GM18507 (cell line): ENCODE data around the gene ATG2B.

ENCODE experiments used
- DNase-seq: peaks from one replicate; pipeline ENCODE4 v3.0.0; 2011; ENCODE audit warnings: low read depth; ENCODE audit not compliant: insufficient read length; ENCODE audit errors: extremely low spot score
- FAIRE-seq: peaks from 2 replicates; lab custom pipeline; 2011; peaks lifted over from hg19 to GRCh38; lab: Jason Lieb, UNC

Gene ATG2B

GRCh38 chr14:96316087-96316486 is 47.1 kb downstream of the ATG2B start:
- no peak for DNase-seq
- FAIRE-seq = no peak

GRCh38 chr14:96310906-96311305 is 52.2 kb downstream of the ATG2B start:
- no peak for FAIRE-seq
- DNase-seq = no peak

- DNase-seq (no peak), FAIRE-seq (no peak)
Measured at GRCh38 chr14:96309896-96310330, 53.2 kb downstream of the ATG2B start.

GRCh38 chr14:96309133-96309895 is 53.8 kb downstream of the ATG2B start:
- DNase-seq (no peak), FAIRE-seq (no peak)

- no peak for FAIRE-seq
- no peak for DNase-seq
Measured at GRCh38 chr14:96307434-96307833, 55.7 kb downstream of the ATG2B start.

GRCh38 chr14:96304956-96305355 is 58.2 kb downstream of the ATG2B start:
- no peak for DNase-seq
- FAIRE-seq = no peak

- DNase-seq (no peak), FAIRE-seq (no peak)
Measured at GRCh38 chr14:96303981-96304380, 59.2 kb downstream of the ATG2B start.

DNA sequence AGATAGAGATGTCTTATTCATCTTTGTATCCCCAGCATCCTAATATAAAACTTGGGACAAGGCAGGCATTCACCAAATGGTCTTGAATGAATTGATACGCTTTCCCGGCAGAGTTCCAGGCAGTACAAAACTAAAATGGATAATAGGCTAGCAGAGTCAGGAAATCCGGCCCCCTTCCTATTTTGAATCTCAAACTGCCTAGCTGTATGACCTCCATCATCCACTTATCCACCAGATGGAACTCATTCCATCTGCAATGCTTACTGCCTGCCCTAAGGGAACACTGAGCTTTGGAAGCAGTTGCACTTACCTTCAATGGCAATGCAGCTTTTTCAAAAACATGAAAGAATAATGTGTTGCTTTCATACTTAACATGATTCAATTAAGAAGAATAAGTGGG is 63.7 kb downstream of the ATG2B start:
- FAIRE-seq (no peak), DNase-seq (no peak)

DNA sequence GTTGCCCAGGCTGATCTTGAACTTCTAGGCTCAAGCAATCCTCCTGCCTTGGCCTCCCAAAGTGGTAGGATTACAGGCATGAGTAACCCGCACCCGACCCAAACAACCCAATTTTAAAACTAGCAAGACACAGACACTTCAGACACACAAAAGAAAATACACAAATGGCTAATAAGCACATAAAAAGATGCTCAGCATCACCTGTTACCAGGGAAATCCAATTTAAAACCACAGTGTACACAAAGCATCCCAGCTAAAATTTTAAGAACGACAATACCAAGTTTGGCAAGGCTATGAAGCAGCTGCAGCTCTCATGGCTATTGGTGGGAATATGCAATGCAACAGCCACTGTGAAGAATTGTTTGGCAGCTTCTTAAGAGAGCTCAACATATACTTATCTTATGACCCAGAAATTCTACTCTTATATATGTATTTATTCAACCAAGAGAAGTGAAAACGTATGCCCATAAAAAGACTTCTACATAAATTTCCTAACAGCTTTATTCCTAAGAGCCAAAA is 65.1 kb downstream of the ATG2B start:
- no peak for FAIRE-seq
- no peak for DNase-seq

GRCh38 chr14:96297000-96297399 is 66.1 kb downstream of the ATG2B start:
- FAIRE-seq (peak; percentile 12), DNase-seq (no peak)

- DNase-seq = no peak
- FAIRE-seq = no peak
Measured at GRCh38 chr14:96294246-96294645, 68.9 kb downstream of the ATG2B start.

DNA sequence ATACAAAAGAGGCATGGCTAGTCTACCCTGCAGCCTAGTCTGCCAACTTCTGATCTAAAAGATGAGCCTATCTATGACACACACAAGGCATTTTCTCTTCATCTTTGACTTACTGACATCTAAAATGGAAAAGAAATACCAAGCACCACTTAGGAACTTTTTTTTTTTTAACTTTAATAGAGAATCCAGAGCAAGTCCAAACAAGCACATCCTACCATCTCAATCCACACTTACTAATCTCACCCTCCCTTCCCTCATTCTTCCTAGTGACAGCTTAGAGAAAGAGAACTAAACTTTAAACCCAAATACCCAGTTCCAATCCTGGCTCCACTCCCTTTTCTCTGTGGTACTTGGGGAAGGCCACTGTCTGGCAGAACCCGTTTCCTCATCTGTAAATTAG is 75.3 kb downstream of the ATG2B start:
- no peak for DNase-seq
- no peak for FAIRE-seq

DNA sequence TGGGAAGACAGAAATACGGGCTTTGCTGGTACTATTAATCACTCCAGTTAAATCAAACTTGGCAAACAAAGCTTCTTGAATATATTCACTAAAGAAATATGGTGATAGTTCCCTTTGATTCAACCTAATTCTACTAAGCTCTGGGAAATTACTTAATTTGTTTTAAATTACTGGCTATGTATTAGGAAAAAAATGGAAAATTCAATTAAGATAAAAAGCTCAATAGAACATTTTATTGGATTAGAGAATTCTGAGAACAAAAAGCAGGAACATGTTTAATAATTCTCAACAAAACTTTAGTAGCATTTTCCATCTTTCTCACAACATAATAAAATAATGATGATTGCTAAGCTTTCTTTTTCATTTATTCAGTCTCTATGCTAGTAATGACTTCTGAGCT is 76.9 kb downstream of the ATG2B start:
- FAIRE-seq = no peak

GRCh38 chr14:96285667-96286066 is 77.5 kb downstream of the ATG2B start:
- FAIRE-seq (no peak), DNase-seq (no peak)

More for the DNA sequence above, 76.9 kb downstream of the ATG2B start:
- DNase-seq = no peak

GRCh38 chr14:96284430-96284829 is 78.7 kb downstream of the ATG2B start:
- DNase-seq (no peak), FAIRE-seq (no peak)

DNA sequence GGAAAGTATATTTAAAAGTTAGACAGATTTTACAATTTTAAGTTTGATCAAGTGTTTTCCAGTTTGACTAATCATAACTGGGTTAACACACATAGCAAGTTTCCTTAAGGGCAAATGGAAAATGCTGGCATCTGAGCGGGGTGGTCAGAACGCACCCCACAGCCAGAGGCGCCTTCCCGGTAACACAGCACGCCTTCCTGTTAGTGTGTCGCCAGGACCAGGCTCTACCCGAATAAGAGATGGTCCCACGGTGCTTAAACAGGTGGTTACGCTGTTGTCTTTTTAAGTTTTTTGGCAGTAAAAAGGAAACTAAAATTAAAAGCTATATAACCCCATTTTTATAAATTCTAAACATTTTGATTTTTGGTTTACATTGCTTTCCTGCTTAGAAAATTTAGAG is 79.1 kb downstream of the ATG2B start:
- DNase-seq (no peak), FAIRE-seq (no peak)

GRCh38 chr14:96281486-96281885 is 81.7 kb downstream of the ATG2B start:
- FAIRE-seq (no peak), DNase-seq (no peak)

DNA sequence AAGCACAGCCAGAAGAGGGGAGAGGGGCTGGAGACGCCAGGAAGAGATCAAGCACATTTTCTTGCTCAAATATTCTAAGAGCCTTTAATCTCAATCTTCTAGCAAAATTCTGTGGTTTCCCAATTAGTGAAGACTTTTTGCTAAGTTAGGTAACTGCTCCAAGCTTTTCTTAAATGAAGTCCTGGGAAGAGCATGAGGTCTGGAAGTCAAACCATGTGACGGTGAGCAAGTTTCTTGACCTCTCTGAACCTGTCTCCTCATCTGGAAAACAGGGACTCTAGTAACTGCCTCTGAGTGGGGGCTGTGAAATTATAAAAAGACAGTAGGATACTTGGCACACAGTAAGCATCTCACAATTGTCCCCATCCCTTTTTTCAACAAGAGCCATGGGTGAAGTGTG is 83.0 kb downstream of the ATG2B start:
- no peak for DNase-seq
- no peak for FAIRE-seq

DNA sequence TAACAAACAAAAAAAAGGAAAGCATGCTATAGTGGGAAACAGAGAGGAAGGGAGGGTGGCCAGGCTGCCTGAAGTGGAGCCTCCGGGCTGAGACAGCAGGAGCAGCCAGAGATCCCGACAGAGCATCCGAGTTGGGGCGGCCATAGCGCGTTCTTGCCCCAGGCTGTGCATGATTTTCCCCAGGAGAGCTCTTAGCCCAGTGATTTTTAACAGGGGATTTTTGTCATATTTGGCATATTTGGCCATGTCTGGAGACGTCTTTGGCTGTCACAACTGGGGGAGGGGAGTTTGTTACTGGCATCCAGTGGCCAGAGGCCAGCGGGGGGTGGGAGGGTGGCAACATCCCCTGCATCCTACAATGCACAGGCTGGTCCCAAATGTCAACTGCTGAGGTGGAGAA is 83.6 kb downstream of the ATG2B start:
- FAIRE-seq (no peak), DNase-seq (no peak)

GRCh38 chr14:96277890-96278289 is 85.3 kb downstream of the ATG2B start:
- DNase-seq (no peak), FAIRE-seq (no peak)
